ACHN (cell line): ENCODE data around the gene PAN3.
"Not testable (repeated sequence)": the region's sequence is repeated elsewhere in the genome, so short reads cannot be mapped to it uniquely, and the experiment has no call there.

Experiments used
- DNase-seq: peaks from one replicate; pipeline ENCODE4 v3.0.0-alpha.2; 2015
- in situ Hi-C: cut with HindIII; loops from 2 replicates; pipeline ENCODE4 v1.10.0; 2017; ENCODE audit warnings: low sequenced_read_pairs, low pct_ligation_motif_present, low pct_unique_long_range_greater_than_20kb

Gene PAN3

DNA sequence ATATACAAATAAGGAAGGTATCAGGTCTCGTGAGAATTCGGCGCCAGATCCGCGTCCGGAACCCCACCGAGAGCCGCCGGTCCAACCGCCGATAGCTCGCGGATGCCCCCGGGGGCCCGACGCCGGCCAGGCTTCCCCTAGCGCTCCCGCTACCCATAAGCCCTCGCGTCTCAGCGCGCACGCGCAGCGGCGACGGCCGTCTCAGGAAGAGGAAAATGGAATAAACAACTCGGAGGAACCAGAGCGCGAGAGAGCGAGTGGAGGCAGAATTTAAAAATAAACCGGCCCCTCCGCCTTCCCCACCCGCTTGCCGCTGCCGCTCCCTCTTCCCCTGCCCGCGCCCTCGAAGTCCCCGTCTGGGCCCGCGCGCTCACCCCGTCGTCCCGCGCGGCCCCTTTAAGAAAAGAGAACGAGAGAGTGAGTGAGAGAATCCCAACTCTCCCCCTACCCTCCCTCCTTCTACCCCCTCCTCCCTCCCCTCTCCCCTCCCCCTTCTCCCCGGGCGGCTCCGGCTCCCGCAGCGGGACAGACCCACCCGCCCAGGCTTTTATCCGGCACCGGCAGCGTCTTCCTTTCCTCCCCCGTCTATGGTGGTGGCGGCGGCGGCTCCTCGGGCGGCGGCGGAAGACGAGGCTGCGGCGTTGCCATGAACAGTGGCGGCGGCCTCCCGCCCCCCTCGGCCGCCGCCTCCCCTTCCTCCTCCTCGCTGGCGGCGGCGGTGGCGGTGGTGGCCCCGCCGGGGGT lies at the start of gene PAN3:
Gene PAN3 (plus strand): TSS at position 534 of the 744 bp plus-strand sequence. CDS start 113 bp downstream, at position 647.
- DNase-seq = peak; percentile 86
- in situ Hi-C loops = no loop called here

- in situ Hi-C loops = no loop called here
- no peak for DNase-seq
Measured at GRCh38 chr13:28089065-28089464, 49.3 kb upstream of the PAN3 start.

DNA sequence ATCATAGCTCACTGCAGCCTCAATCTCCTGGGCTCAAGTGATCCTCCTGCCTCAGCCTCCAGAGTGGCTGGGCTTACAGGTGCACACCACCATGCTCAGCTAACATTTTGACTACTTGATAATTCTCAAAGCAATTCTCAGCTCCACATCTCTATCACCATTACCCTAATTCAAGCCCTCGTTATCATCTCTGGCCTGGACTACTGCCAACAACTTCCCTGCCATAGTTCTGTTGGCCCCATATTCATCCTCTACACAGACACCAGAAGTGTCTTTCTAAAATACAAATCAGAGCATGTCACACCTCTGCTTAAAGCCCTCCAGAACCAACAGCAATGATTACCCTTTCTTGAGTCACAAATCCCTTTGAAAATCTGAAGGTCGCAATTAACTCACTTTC lies 45.9 kb upstream of the PAN3 start:
- DNase-seq = no peak
- in situ Hi-C loops = no loop called here

GRCh38 chr13:28093881-28094280 lies 44.5 kb upstream of the PAN3 start:
- no peak for DNase-seq
- in situ Hi-C loops = no loop called here

GRCh38 chr13:28094306-28094705 lies 44.0 kb upstream of the PAN3 start:
- in situ Hi-C loops = no loop called here
- no peak for DNase-seq

DNA sequence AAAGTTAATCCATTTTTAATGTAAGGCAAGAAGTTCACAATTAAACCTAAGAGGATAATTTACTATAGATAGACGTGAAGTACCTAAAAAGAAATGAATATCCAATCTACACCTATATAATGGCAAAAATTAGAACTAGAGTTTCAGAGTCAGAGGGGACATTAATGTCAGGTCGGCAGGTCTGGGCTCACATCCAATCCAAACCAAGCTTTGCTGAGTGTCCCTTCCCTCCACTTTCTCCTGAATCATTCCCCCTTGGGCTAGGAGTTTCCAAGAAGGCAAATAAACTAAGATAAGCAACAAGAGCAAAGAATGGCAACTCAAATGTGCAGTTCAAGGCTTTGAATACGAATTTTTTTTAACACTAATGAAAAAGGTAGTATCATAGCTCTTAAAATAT lies 40.8 kb upstream of the PAN3 start:
- in situ Hi-C loops = no loop called here

DNA sequence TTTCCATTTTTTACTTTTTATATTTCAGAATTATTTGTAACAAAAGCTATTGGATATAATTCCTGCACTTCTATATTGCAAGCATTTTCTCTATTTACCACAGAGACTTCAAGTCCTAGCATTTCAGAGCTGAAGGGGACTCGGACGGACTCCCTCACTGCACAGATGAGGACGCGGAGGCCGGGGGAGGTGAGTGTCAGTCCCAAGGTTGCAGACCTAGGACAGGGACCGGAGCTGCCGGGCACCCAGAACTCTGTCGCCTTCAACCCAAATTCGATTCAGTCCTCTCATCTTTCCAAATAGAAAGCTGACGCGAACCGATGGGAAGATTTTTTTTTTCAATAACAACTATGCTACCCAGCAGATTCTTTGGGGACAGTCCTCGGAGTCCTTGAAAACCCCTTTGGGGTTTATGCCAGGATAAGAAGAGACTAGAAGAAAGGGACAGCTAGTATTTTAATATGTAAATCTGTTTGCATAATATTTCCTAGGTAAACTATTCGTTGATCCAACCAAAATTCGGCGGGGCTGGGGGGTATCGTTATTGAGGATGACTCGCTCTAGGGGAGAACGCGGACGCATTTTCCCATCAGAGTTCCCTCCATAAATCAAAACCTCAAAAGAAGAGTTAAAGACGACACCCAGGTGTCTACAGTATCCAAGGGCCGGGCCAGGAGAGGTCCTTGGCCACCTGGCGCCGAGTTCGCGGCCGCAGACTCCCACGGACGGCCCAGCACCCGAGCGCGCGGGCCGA lies 38.8 kb upstream of the PAN3 start:
- in situ Hi-C loops = no loop called here
- no peak for DNase-seq

More for the DNA sequence above, 40.8 kb upstream of the PAN3 start:
- no peak for DNase-seq

- peak; percentile 87 for DNase-seq
- in situ Hi-C loops = no loop called here
Measured at GRCh38 chr13:28100150-28101121, 37.9 kb upstream of the PAN3 start, which contains the start of gene FLT3. Gene FLT3 (minus strand): TSS chr13:28100576. CDS start chr13:28100510, 66 bp downstream.

DNA sequence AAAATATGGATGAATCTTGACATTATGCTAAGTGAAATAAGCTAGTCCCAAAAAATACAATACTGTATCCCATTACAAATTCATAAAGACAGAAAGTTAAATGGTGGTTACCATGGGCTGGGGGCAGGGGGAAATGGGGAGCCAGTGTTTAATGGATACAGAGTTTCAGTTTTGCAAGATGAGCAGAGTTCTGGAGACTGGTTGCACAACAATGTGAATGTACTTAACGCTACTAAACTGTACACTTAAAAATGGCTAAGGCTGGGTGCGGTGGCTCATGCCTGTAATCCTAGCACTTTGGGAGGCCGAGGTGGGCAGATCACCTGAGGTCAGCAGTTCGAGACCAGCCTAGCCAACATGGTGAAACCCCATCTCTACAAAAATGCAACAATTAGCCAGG lies 36.5 kb upstream of the PAN3 start:
- in situ Hi-C loops, DNase-seq: not testable (repeated sequence)

DNA sequence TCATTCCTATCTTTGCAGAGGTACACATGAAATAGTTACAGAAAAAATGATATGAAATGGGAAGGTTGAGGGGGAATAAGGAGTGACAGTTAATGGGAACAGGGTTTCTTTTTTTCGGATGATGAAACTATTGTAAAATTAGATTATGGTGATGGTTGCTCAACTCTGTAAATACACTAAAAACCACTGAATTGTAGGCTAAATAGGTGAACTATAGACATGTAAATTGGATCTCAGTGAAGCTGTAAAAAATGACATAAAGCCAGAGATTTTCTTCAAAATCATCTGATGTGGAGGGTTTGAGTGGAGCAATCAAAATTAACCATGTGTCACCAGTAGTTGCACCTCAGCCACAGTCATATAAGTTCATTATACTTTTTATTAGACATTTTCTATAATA lies 31.4 kb upstream of the PAN3 start:
- DNase-seq = no peak
- in situ Hi-C loops = no loop called here

GRCh38 chr13:28110414-28110813 lies 27.9 kb upstream of the PAN3 start:
- DNase-seq = no peak
- in situ Hi-C loops = no loop called here

GRCh38 chr13:28116736-28117135 lies 21.6 kb upstream of the PAN3 start:
- in situ Hi-C loops = no loop called here
- no peak for DNase-seq

DNA sequence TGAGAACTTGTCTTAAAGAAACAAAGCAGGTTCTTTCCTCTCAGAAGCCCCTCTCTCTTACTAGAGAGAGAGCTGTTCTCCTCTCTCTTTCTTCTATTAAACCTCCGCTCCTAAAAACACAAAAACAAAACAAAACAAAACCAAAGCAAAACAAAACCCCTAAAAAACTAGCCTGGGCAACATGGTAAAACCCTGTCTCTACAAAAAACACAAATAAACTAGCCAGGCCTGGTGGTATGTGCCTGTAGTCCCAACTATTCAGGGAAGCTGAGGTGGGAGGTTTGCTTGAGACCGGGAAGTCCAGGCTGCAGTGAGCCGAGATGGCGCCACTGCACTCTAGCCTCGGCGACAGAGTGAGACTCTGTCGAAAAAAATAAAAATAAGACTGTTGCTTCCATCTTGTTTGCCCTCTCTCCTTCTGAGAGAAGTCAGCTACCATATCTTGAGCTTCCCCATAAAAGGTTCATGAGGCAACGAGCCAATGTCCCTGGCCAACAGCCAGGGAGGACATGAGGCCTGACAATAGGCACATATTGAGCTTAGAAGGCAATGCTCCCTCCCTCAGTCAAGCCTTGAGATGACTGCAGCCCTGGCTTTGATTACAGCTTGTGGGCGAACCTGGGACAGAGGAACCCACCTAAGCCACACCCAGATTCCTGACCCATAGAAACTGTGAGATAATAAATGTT lies 20.5 kb upstream of the PAN3 start:
- in situ Hi-C loops = no loop called here
- no peak for DNase-seq

DNA sequence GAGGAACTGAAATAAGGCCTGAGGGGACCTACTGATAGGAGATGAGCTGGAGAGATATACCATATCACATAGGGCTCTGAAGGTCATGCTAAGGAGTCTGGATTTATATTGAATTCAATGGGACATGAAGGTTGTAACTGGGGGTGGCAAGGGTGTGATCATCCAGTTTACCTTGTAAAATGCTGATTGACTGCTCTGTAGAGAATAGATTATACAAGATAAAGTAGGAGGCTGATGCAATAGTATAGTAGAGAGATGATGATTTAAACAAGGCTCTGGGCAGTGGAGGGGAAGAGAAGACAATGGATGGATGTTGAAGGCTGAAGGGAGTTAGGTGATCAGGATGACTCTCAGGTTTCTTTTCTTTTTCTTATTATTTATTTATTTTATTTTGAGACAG lies 18.0 kb upstream of the PAN3 start:
- in situ Hi-C loops = no loop called here
- DNase-seq = no peak

GRCh38 chr13:28121224-28121623 lies 17.1 kb upstream of the PAN3 start:
- no peak for DNase-seq
- in situ Hi-C loops = no loop called here

- in situ Hi-C loops = no loop called here
- DNase-seq = no peak
Measured at GRCh38 chr13:28128030-28128429, 10.3 kb upstream of the PAN3 start.

DNA sequence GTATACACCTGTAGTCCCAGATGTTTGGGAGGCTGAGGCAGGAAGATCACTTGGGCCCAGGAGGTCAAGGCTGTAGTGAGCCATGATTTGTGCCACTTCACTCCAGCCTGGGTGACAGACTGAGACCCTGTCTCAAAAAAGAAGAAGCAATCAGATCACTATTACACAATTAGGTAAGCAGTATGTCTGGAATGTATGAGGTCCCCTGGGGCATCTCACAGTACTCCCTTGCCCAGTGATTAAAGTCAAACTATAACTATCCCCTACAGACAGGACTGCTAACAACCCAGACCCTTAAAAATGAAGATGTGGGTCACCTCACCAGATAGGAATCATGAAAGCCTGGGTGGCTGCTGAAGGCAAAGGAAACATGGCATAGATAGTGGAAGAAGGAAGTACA lies 9.4 kb upstream of the PAN3 start:
- DNase-seq = no peak
- in situ Hi-C loops = no loop called here

- DNase-seq = no peak
- in situ Hi-C loops = no loop called here
Measured at GRCh38 chr13:28129911-28130693, 8.2 kb upstream of the PAN3 start.
